HG02884 (cell line): ENCODE data around the gene TANGO2.

Experiments used
- ATAC-seq: cut with Tn5 transposase; IDR thresholded peaks from one replicate; pipeline ENCODE4 v1.9.1; 2021; ENCODE audit warnings: mild to moderate bottlenecking, moderate library complexity; ENCODE audit not compliant: unreplicated experiment

The TANGO2 gene

DNA sequence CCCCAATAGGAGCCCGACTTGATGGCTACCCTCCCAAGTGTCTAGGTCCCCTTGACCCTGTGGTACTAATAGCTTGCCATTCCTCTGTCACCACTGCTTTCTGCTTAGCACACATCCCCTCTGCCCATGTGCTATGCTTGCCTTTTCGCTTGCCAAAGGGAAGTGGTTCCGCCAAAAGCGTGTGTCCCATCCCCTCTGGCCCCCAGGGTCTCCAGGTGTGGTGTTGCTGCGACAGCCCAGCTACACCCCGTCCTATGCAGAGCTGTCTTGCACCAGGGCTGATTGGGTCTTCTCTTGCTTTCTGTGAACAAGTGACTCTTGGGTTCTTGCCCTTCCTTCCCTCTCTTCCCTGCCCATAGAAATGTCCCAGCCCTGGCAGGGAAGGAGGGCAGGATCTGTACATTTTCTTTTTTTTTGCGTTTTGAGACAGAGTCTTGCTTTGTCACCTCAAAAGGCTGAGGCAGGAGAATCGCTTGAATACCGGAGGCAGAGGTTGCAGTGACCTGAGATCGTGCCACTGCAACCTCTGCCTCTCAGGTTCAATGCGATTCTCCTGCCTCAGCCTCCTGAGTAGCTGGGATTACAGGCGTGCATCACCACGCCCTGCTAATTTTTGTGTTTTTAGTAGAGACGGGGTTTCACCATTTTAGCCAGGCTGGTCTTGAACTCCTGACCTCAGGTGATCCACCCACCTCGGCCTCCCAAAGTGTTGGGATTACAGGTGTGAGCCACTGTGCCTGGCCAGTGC lies 3.9 kb downstream of the TANGO2 start:
- ATAC-seq: no peak

DNA sequence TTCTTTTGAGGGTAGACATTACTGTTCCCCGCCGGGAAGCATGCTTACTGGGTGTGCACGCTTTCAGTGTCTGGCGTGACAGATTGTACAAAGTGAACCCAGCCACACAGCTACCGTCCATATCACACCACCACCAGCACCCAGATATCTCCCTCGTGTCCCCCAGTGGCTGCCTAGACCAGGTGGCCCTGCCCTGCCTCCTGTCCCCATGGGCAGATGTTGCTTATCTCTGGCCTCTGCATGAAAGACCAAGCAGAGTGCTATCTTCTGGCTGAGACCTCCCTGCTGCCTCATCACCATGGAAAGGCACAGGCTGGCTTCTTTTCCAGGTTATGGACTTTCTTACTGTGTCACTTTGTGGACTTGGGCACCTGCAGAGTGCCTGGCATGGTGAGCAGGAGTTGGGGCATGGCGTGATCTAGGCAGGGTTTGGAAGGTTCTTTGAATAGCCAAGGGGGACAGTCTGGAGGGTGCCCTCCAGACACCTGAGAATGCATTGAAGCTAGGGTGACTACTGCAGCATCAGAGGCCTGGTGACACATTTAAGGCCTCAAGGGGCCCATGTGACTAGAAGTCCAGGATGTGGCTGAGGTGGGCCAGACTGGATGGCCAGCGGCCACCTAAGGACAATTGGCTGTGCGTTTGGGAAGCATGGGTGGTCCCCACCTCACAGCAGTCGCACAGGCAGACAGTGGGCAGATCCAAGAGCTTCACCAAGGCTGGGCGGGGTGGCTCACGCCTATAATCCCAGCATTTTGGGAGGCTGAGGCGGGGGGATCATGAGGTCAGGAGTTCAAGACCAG lies 4.7 kb downstream of the TANGO2 start:
- no peak for ATAC-seq

DNA sequence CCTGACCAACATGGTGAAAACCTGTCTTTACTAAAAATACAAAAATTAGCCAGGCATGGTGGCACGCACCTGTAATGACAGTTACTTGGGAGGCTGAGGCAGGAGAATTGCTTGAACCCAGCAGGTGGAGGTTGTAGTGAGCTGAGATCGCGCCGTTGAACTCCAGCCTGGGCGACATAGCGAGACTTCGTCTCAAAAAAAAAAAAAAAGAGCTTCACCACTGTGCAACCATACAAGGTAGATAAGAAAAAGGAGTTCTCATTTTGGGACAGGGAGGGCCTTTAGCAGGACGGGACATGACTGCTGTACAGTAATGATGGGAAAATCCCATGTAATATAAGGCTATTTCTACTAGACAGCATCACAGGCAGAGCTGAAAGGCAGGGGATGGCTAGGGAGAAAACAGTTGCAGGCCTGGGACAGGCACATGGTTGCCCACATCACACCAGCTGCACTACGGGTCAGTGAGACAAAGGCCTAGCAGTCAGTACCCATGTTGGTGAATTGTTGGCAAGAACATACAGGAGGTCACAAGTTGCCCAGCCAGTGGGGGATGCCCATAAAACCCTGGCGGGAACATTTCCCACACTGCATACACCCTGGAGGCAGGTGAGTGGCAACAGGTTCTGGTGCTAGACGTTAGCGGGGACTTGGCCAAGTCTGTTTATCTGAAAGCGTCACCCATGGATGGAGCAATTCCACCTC lies 5.4 kb downstream of the TANGO2 start:
- ATAC-seq: no peak

DNA sequence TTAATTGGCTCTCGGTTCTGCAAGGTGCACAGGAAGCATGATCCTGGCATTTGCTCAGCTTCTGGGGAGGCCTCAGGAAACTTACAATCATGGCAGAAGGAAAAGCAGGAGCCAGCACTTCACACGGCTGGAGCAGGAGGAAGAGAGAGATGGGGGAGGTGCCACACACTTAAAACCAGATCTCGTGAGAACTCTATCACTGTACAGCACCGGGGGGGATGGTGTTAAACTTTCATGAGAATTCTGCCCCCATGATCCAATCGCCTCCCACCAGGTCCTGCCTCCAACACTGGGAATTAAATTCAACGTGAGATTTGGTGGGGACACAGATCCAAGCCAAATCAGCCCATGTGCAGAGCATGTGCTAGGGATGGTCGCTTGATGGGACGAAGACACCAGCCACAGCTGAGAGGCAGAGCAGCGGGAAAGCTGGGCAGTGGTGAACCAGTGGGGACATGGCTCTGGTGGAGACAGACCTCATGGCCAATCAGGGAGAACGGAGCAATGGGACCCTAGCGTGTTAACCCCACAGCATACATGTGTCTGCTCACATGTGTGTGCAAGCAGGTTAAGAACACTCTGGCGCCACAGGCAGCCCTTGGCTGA lies 6.2 kb downstream of the TANGO2 start:
- ATAC-seq: no peak

DNA sequence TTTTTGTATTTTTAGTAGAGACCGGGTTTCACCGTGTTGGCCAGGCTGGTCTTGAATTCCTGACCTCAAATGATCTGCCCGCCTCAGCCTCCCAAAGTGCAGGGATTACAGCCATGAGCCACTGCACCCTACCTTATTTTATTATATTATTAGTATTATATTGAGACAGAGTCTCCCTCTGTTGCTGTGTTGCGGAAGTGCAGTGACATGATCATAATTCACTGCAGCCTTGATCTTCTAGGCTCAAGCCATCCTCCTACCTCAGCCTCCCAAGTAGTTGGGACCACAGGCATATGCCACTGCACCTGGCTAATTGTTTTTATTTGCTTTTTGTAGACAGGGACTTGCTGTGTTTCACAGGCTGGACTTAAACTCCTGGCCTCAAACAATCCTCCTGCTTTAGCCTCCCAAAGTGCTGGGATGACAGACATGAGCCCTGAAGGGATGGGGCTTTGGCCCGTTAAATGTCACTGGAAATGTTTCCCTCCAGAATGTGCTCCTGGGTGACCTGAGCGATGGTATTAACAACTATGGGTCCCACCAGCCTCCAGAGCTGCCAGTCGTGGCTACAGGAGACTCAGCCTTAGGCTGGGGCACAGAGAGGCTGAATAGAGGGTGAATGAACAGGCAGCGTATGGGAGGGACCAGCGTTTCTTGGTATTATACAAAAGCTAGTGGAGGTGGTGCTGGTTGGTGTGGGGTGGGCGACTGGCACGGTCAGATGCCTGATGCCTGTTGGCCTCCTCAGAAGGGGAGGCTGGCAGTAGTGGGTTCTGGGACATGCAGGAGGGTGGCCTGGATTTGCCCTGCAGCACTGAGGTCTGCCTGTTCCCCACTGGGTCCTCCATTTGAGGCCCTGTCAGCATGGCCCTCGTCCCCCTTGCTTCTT lies 7.3 kb downstream of the TANGO2 start:
- no peak for ATAC-seq

DNA sequence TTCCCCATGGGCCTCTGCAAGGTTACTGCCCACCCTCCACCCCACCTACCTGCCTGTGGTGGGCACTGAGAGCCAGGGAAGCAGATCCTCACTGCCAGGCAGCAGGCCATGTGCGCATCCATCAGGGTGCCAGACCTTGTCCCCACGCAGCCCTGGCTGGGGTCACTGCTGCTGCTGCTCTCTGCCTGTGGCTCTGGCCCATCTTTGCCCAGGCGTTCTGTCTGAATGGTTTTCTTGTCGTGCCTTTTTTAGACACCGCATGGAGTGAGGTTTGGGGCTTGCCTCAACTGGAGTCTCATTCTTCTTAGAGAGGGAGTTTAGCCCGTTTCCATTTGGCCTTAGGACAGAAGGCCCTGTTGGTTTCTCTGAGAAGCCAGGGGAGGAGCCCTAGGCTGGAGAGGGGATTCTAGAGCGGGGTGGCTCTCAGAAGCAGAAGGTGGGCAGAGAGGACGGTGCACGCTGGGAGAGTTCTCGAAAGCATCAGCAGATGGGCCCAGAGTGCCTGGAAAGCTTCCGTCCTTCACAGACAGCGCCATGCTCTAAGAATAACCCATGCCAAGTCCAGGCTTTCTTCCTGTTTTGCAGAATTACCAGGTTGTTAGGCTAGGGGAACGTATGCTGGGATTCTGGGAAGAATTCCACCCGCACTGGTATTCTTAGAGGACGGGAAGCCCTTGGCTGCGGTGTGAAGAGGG lies 8.1 kb downstream of the TANGO2 start:
- no peak for ATAC-seq

DNA sequence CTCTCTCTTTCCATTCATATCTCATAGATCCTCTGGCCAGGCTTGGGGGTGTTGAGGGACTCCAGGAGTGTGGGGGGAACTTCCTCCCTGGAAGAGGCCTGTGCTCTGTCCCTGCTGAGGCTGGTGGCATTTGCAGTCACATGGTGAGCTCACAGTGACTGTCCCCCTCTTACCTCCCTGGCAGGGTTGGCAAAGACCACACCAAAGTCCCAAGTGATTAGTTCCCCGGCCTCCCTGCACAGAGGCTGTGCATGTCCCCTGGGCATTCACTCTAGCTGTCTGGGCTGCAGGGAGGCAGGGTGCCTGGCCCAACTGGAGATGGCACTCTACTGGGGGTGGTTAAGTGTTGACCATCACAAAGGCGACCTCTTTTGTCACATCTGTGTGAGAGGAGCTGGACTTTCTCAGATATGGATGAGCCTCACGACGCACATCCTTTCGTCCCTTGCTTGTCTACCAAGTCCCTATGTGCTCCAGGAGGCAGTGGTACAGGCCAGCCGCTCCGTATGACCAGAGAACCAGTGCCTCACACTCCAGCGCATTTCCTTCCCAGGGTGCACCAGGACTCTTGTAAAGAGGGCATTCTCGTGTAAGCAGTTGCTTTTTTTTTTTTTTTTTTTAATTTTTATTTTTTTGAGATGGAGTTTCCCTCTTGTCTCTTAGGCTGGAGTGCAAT lies 8.8 kb downstream of the TANGO2 start:
- no peak for ATAC-seq

DNA sequence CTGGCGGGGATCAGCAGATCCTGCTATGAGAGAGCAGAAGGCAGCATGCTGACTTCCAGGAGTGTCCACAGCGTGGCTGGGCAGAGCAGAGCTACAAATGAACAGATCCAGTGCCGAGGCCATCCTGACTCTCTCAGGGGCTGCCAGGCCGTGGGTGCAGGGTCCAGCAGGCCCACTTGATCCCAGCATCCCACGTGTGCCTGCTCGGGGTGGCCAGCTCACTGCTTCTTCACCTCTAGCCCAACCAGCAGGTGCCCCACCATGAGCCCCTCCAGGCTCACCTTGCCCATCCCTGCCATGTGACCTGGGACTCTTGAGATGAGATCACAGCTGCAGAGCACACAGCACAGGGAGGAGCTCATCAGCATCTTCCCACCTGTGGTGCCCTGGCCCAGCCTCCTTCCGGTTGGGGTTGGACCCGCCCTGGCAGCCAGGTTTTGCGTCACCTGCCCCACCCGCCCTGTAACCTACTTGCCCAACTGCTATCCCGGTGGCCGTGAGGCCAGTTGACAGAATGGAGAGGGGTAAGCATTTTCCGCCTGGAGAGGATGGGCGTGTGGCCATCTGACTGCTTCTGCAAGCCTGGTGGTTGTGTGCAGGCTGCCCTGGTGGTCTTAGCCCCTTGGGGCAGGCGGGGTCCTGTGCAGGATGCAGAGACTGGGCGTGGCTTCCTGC lies 11.0 kb downstream of the TANGO2 start:
- ATAC-seq: no peak

DNA sequence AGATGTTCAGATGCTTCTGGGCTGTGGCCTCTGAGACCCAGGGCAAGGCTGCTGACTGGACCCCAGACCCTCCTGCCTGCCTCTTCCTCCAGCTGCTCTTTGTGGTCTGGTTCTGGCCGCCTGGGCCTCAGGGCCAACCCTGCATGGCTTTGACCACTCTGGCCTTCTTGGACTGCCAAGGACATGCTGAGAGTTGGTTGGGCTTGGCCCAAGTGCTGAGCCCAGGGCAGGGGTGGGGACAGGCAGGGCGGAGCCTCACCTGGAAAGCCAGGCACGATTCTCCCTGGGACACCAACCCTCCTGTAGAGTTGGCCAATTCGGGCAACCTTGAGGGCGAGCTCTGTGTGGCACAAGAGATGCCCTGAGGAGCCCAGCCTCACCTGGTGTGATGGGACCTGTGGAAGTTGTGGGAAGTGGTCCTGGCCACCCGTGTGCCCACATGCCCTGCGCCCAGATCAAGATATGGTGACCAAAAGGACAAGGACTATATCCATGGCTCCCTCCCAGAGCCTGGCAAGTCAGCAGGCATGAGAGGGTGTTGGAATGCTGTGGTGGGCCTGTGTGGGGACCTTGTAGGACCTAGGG lies 11.6 kb downstream of the TANGO2 start:
- no peak for ATAC-seq

DNA sequence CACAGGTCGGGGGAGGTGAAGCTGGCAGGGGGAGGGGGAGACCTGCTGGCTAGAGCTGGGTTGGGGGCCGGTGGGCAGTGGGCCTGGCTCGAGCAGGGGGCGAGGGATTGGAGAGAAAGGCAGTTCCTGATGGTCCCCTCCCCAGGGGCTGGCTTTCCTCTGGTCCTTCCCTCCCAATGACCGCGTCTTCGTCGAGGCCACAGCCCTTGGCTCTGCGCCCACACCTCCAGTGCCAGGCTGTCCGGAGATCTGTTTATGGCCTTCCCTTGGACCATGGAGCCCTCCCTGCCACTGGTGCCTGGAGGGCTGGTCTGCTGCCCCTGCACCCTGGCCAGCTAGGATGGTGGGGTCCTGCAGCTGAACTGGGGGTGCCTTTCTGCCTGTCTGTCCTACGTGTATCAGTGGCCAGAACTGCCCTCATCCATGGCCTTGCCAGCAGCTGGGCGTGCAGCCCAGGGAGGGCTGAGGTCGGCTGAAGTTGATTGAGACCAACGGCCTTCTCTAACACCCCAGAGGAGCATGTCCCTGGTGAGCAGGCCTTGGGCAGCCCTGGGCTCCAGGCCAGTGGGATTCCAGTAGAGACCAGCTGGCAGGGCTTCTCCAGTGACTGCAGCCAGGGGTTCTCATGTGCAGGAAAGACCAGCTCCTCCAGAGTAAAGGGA lies 12.3 kb downstream of the TANGO2 start:
- no peak for ATAC-seq

DNA sequence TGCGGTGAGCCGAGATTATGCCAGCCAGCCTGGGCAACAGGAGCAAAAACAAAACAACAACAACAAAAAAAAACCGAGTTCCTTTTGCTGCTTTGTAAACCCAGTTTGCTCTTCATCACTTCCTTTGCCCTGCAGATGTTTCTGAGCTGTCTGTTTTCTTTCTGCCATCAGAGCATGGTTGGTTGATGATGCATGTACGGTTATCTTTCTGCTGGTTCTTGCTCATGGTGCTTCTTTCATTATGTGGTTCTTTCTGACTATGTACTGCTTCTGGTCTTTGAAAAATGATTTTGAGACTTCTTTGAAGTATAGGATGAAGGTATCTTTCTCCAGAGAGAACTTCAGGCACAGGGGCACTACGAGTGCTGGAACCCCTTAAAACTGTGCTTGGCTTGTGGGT lies 13.2 kb downstream of the TANGO2 start:
- no peak for ATAC-seq

DNA sequence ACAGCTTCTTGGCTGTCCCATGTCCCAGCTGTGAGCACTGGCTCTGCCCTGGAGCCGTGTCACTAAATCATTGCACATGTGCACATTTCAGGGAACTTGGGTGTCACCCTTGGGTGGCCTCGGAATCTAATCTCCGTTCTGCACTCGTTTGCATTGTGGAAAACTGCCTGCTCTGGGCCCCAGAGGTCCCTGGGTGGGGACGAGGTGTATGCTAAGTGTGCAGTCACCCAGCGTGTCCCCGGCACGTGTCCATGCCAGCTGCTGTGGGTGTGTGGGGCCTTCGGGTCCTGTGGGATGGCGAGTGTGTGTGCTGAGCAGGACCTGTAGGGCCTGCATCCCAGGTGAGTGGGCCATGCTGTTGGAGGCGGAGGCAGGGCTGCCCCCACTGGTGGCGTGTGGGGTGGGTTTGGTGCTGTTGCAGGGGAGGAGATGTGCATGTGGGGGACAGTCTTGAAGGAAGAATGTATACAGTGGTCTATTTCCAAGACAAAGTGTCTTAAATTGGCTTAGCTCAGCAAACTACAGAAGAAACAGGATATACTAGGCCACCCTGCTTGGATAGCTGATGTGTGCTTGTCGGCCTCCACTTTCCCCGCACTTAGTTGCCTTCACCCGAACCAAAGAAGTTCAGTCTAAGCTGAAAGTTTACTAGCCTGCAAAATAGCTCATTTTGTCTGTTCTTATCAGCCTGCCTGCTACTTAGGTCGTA lies 14.6 kb downstream of the TANGO2 start:
- ATAC-seq: no peak

DNA sequence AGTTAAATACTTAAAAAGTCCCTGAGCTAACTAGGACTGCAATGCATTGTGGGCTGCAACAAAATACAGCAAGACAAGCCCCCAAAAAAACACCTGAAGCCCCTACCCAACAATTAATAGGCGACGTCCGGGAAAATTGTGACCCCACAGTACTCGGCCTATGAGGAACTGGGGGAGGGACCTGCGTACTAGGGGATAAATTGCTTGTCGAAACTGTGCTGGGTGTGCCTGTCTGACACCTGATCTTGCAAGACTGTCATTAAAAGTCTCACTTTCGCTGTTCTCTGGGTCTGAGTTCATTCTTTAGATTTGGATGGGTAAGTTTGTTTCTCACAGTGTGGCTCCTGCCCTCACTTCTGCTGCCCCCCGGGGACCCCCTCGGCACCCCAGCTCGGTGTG lies 15.2 kb downstream of the TANGO2 start:
- no peak for ATAC-seq

DNA sequence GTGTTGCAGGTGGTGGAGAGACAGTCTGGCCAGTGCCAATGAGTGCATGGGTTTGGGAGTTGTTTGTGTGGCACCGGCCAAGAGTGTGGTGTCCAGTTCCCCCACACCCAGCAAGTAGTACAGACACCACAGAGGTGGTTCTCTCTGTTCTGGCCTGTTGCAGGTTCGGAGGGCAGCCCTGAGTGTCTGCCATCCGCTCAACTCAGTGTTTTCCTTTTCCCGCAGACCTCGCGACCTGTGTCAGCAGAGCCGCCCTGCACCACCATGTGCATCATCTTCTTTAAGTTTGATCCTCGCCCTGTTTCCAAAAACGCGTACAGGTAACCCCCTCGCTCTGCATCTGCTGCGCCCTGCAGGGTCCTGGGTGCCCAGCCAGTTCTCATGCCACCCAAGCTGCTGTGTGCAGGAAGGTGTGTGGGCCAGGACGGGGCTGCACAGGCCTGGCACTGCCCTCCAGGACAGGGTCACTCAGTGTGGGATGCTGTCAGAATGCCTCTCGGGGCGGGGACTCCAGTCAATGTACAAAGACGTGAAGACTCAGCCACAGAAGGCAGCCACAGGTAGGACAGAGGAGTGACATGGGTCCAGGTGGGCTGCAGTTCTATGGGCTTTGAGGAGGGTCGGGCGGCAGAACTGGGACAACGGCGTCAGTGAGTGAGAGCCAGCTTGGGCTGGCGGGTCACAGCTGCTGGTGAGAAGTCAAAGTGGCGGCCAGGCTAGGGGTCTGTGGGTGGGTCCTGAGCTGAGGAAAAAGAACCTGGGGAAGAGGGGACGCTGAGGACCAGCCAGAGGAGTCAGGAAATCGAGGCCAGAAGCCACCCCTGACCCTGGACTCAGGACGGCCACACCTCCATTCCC lies 15.9 kb downstream of the TANGO2 start:
- ATAC-seq: no peak

DNA sequence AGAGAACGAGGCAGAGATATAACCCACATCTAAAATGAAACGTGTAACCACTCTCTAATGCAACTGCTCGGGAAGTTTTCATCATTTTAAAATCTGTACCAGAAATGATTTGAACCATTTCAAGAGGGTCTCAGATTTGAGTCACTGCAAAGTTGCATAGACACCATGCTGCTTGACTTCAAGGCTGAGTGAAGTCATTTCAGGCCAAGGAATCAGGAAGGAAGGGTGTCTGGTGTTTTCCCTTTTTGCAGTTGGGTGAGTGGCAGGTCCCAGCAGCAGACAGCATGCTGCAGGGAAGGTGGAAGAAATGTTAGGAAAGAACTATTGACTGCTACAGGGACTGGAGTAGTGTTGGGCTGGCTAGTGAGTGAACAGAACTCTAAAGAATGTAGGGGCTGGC lies 16.5 kb downstream of the TANGO2 start:
- no peak for ATAC-seq

DNA sequence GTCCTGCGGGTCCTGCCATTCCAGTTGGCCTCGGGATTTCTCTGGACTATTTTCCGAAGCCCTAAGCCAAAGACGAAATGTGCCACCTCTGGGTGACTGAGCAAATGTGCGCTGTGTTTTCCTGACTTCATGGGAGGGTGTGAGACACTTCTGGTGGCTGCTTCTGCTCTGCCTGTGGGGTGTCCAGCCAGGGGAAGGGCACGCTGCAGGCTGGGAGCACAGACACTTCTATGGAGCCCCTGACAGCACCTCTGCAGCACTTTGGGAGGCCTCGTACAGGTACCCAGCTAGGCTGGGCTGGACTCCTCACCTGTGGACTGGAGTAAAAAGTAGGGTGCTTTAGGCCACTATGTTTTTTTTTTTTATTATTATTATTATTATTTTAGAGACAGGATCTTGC lies 17.7 kb downstream of the TANGO2 start:
- ATAC-seq: no peak
